H1 (cell line): ENCODE data around the gene CIB2. TPM values are rescaled to one million over a fixed set of nuclear protein-coding genes. Genes with fewer than 3 reads are reported as not detected.

ENCODE experiments used
- CTCF ChIA-PET: fragments of 300-600 bp; sonication (Branson Sonifier 250); formaldehyde crosslinking; loops from one replicate; lab custom pipeline; 2021; ENCODE audit not compliant: partially characterized antibody; lab: Charles Lee
- POLR2A ChIA-PET: fragments of 300-600 bp; sonication (Branson Sonifier 250); formaldehyde crosslinking; loops from one replicate; lab custom pipeline; 2021; ENCODE audit warnings: inconsistent platforms; ENCODE audit not compliant: partially characterized antibody; lab: Charles Lee
- DNase-seq, 2 experiments: peaks; one replicate each; pipeline versions ENCODE4 v3.0.0 to v3.0.0-alpha.2; 2010 to 2022; ENCODE audit warnings: low spot score in 2 of 2, low read depth in 1 of 2, mixed read lengths in 1 of 2
- FAIRE-seq: peaks from 2 replicates; lab custom pipeline; 2011; peaks lifted over from hg19 to GRCh38; lab: Jason Lieb, UNC
- H2AFZ ChIP-seq: 2 replicates; pipeline ENCODE4 v1.8.1; 2012; ENCODE audit warnings: low read length, inconsistent platforms
- H2AK5ac ChIP-seq: 2 replicates; pipeline ENCODE4 v1.6.1; 2013; ENCODE audit warnings: low read depth, low read length
- H2BK120ac ChIP-seq: replicated peaks from 2 replicates; pipeline ENCODE3; 2013; ENCODE audit warnings: low read depth, low read length, inconsistent platforms
- H2BK12ac ChIP-seq: 2 replicates; pipeline ENCODE4 v1.6.1; 2013; ENCODE audit warnings: low read depth, low read length
- H2BK15ac ChIP-seq: 2 replicates; pipeline ENCODE4 v1.6.1; 2013; ENCODE audit warnings: low read length
- H2BK20ac ChIP-seq: 2 replicates; pipeline ENCODE4 v1.6.1; 2013; ENCODE audit warnings: low read length
- H2BK5ac ChIP-seq: 2 replicates; pipeline ENCODE4 v1.6.1; 2013; ENCODE audit warnings: low read depth, low read length
- H3K14ac ChIP-seq: 2 replicates; pipeline ENCODE4 v1.6.1; 2013; ENCODE audit warnings: inconsistent platforms; ENCODE audit not compliant: insufficient read length
- H3K18ac ChIP-seq: 2 replicates; pipeline ENCODE4 v1.6.1; 2013; ENCODE audit warnings: low read length; ENCODE audit errors: extremely low read depth
- H3K23ac ChIP-seq: 2 replicates; pipeline ENCODE4 v1.6.1; 2013; ENCODE audit warnings: inconsistent platforms; ENCODE audit not compliant: insufficient read length
- H3K23me2 ChIP-seq: 2 replicates; pipeline ENCODE4 v1.6.1; 2013; ENCODE audit warnings: low read depth, low read length
- H3K27ac ChIP-seq: 2 replicates; pipeline ENCODE4 v1.6.1; 2011; ENCODE audit warnings: low read depth, low read length, inconsistent platforms
- H3K27me3 ChIP-seq, 4 experiments: replicated peaks in 1 of 4; 1 replicate in 1 of 4; 2 replicates in 3 of 4; pipeline versions ENCODE4 v1.6.1 to v1.8.1; 2011 to 2013; ENCODE audit warnings: low read length in 3 of 4, mild to moderate bottlenecking in 3 of 4, inconsistent platforms in 2 of 4, mixed read lengths in 2 of 4, moderate library complexity in 1 of 4; ENCODE audit not compliant: control insufficient read depth in 3 of 4, insufficient read depth in 3 of 4; ENCODE audit errors: extremely low read depth in 1 of 4
- H3K36me3 ChIP-seq, 4 experiments: 2 replicates each; pipeline versions ENCODE4 v1.6.1 to v1.8.1; 2011 to 2013; ENCODE audit warnings: mild to moderate bottlenecking in 4 of 4, low read length in 3 of 4, moderate library complexity in 2 of 4, control low read depth in 1 of 4, inconsistent platforms in 1 of 4; ENCODE audit not compliant: insufficient read depth in 4 of 4, control insufficient read depth in 2 of 4
- H3K4ac ChIP-seq: replicated peaks from 2 replicates; pipeline ENCODE3; 2013; ENCODE audit warnings: low read length, low read depth, mixed read lengths, inconsistent platforms; ENCODE audit not compliant: insufficient read length
- H3K4me1 ChIP-seq, 4 experiments: replicated peaks in 1 of 4; 1 replicate in 1 of 4; 2 replicates in 3 of 4; pipeline versions ENCODE4 v1.6.1 to v1.8.1; 2011 to 2013; ENCODE audit warnings: low read length in 3 of 4, inconsistent platforms in 2 of 4, mixed read lengths in 1 of 4; ENCODE audit not compliant: insufficient read depth in 4 of 4, control insufficient read depth in 3 of 4
- H3K4me2 ChIP-seq, 2 experiments: 2 replicates each; pipeline versions ENCODE4 v1.6.1 to v1.8.1; 2011 to 2013; ENCODE audit warnings: low read depth in 2 of 2, low read length in 2 of 2, control low read depth in 1 of 2, inconsistent platforms in 1 of 2, mild to moderate bottlenecking in 1 of 2; ENCODE audit not compliant: insufficient read depth in 1 of 2
- H3K4me3 ChIP-seq, 4 experiments: fragments of 200-600, 300-600 bp in 1 of 4; sonication (generic), shearing (Covaris generic), sonication (Bioruptor Twin) in 1 of 4; 2 replicates each; pipeline versions ENCODE4 v1.5.1 to v1.8.1; 2011 to 2016; ENCODE audit warnings: low read length in 4 of 4, low read depth in 3 of 4, control low read depth in 2 of 4, inconsistent platforms in 2 of 4, mild to moderate bottlenecking in 2 of 4, mixed read lengths in 1 of 4, moderate library complexity in 1 of 4; ENCODE audit not compliant: insufficient read depth in 2 of 4; ENCODE audit errors: extremely low read depth in 1 of 4
- H3K56ac ChIP-seq: replicated peaks from 2 replicates; pipeline ENCODE3; 2013; ENCODE audit warnings: low read depth, mild to moderate bottlenecking, mixed read lengths, low read length, inconsistent platforms; ENCODE audit not compliant: insufficient read length
- H3K79me1 ChIP-seq: 2 replicates; pipeline ENCODE4 v1.6.1; 2013; ENCODE audit warnings: low read depth, low read length, control low read depth
- H3K79me2 ChIP-seq, 2 experiments: 2 replicates each; pipeline versions ENCODE4 v1.6.1 to v1.8.1; 2012 to 2013; ENCODE audit warnings: low read length in 2 of 2, mild to moderate bottlenecking in 2 of 2, inconsistent platforms in 1 of 2; ENCODE audit not compliant: insufficient read depth in 2 of 2, control insufficient read depth in 1 of 2
- H3K9ac ChIP-seq, 4 experiments: replicated peaks in 1 of 4; 1 replicate in 1 of 4; 2 replicates in 3 of 4; pipeline versions ENCODE4 v1.6.1 to v1.8.1; 2011 to 2013; ENCODE audit warnings: low read depth in 3 of 4, low read length in 3 of 4, control low read depth in 2 of 4, mild to moderate bottlenecking in 2 of 4, moderate library complexity in 2 of 4, inconsistent platforms in 1 of 4; ENCODE audit errors: extremely low read depth in 1 of 4
- H3K9me3 ChIP-seq, 2 experiments: 2 replicates each; pipeline versions ENCODE4 v1.6.1 to v1.8.1; 2012 to 2013; ENCODE audit warnings: mild to moderate bottlenecking in 2 of 2, moderate library complexity in 2 of 2, control low read depth in 1 of 2, inconsistent platforms in 1 of 2, low read depth in 1 of 2, low read length in 1 of 2, mixed read lengths in 1 of 2; ENCODE audit not compliant: insufficient read depth in 2 of 2
- H4K20me1 ChIP-seq, 2 experiments: replicated peaks in 1 of 2; 2 replicates each; pipeline versions ENCODE3 to v1.8.1; 2011 to 2013; ENCODE audit warnings: inconsistent platforms in 2 of 2, low read length in 2 of 2, mild to moderate bottlenecking in 1 of 2; ENCODE audit not compliant: insufficient read depth in 2 of 2, control insufficient read depth in 1 of 2
- H4K5ac ChIP-seq: 2 replicates; pipeline ENCODE4 v1.6.1; 2013; ENCODE audit warnings: low read length, low read depth, mixed read lengths, inconsistent platforms; ENCODE audit not compliant: insufficient read length
- H4K8ac ChIP-seq: 2 replicates; pipeline ENCODE4 v1.8.0; 2013; ENCODE audit warnings: mild to moderate bottlenecking, moderate library complexity, low read length, inconsistent platforms; ENCODE audit not compliant: insufficient read depth; ENCODE audit errors: extremely low read depth
- H4K91ac ChIP-seq: replicated peaks from 2 replicates; pipeline ENCODE3; 2013; ENCODE audit warnings: low read length, mixed read lengths, inconsistent platforms; ENCODE audit not compliant: insufficient read length
- ATF3 ChIP-seq: IDR thresholded peaks from 2 replicates; pipeline ENCODE4 v1.6.1; 2011; ENCODE audit warnings: low read depth, mild to moderate bottlenecking, low read length; ENCODE audit not compliant: insufficient read depth
- CBX5 ChIP-seq: fragments of 300-800, 300-1000 bp; sonication (generic); IDR thresholded peaks from 2 replicates; pipeline ENCODE4 v1.7.1; 2016; ENCODE audit warnings: antibody characterized with exemption, low read length, low read depth
- E2F6 ChIP-seq: IDR thresholded peaks from 2 replicates; pipeline ENCODE4 v1.6.1; 2012; ENCODE audit warnings: inconsistent platforms
- EZH2 ChIP-seq: fragments of 200-600 bp; sonication (generic); IDR thresholded peaks from 2 replicates; pipeline ENCODE4 v1.7.1; 2012; ENCODE audit warnings: low read depth, mild to moderate bottlenecking, moderate library complexity, low read length, inconsistent platforms; ENCODE audit not compliant: severe bottlenecking
- JUN ChIP-seq: IDR thresholded peaks from 2 replicates; pipeline ENCODE4 v1.6.1; 2011; ENCODE audit warnings: low read depth, mild to moderate bottlenecking, improper control_type of control experiment, low read length
- KDM1A ChIP-seq: fragments of 200-600, 300-600 bp; sonication (generic); IDR thresholded peaks from 2 replicates; pipeline ENCODE4 v1.7.1; 2016; ENCODE audit warnings: mild to moderate bottlenecking, low read length, borderline replicate concordance
- RFX5 ChIP-seq: IDR thresholded peaks from 2 replicates; pipeline ENCODE4 v1.6.1; 2011; ENCODE audit warnings: low read depth, low read length, improper control_type of control experiment, borderline replicate concordance
- RXRA ChIP-seq: IDR thresholded peaks from 2 replicates; pipeline ENCODE4 v1.6.1; 2011; ENCODE audit warnings: low read depth, mild to moderate bottlenecking, low read length, moderate library complexity; ENCODE audit not compliant: insufficient read depth
- SIN3A ChIP-seq, 2 experiments: IDR thresholded peaks in 1 of 2; conservative IDR thresholded peaks in 1 of 2; 2 replicates each; pipeline ENCODE4 v1.6.1; 2011 to 2012; ENCODE audit warnings: low read length in 2 of 2, improper control_type of control experiment in 1 of 2, low read depth in 1 of 2, mild to moderate bottlenecking in 1 of 2
- SIX5 ChIP-seq: IDR thresholded peaks from 2 replicates; pipeline ENCODE4 v1.6.1; 2011; ENCODE audit warnings: mild to moderate bottlenecking, low read depth, low read length
- ZNF274 ChIP-seq: IDR thresholded peaks from 2 replicates; pipeline ENCODE4 v1.7.0; 2012; ENCODE audit warnings: low read length, borderline replicate concordance; ENCODE audit errors: extremely low read depth
- WGBS, 2 experiments: shearing (Covaris generic) in 1 of 2; methylation state at CpG; one replicate each; pipeline versions ENCODE4 v1.1.6 to v1.1.7; 2013 to 2015; ENCODE audit warnings: low lambda C conversion rate in 2 of 2, mixed read lengths in 2 of 2, inconsistent platforms in 1 of 2, low coverage in 1 of 2, missing lambda C conversion rate in 1 of 2; ENCODE audit not compliant: insufficient replicate concordance in 2 of 2, insufficient coverage in 1 of 2, insufficient read length in 1 of 2; ENCODE audit errors: extremely low coverage in 1 of 2, missing lambda C conversion rate in 1 of 2; 5-methylcytosine and 5-hydroxymethylcytosine counted together
- polyA plus RNA-seq, 7 experiments: library from polyadenylated mRNA; depleted of rRNA in 3 of 7; stranded (reverse) in 5 of 7; unstranded in 2 of 7; fragments of >200 nt in 5 of 7; fragments of 200-250 nt in 2 of 7; gene quantifications; 1 replicate in 5 of 7; 2 replicates in 1 of 7; 4 replicates in 1 of 7; pipeline versions ENCODE4 v1.2.1 to v1.2.3, GENCODE V29; 2011 to 2013; ENCODE audit warnings: missing spikeins in 2 of 7, mixed read lengths in 2 of 7
- total RNA-seq: library from RNA; stranded (reverse); fragmentation: NEBNext Ultra II Directional; extraction: Animal tissue kit (Norgen Biotek cat#: 25700); gene quantifications from 2 replicates; pipeline ENCODE4 v1.2.1, GENCODE V29; 2021

The CIB2 gene
- total and polyA plus RNA-seq, 2 of the 8 experiments (the other 6 are each of a cell fraction or from before 2014, with no cell fraction given): 41.5 to 45.8 TPM

- Histone ChIP-seq H2BK20ac (no peak overlapping the region), H3K79me1 (no peaks in the 10 kb centered on the region), H3K79me2 (no peaks in the 10 kb centered on the region), H3K9ac (no peak overlapping the region), H3K4me2 (no peak overlapping the region), H2BK5ac (no peak overlapping the region), H3K4me1 (no peaks in the 10 kb centered on the region), H3K23ac (no peak overlapping the region), H2AFZ (no peak overlapping the region), H3K4ac (no peak overlapping the region), H3K4me3 (no peak overlapping the region), H4K8ac (no peak overlapping the region), H2BK15ac (no peak overlapping the region), H3K27ac (no peak overlapping the region), H2AK5ac (no peak overlapping the region), H4K20me1 (no peaks in the 10 kb centered on the region), H3K14ac (no peak overlapping the region), H4K5ac (no peak overlapping the region), H3K18ac (no peak overlapping the region), H3K27me3 (no peaks in the 10 kb centered on the region; a peak in 1 of 7 replicates), H3K9me3 (no peaks in the 10 kb centered on the region), H3K36me3 (no peaks in the 10 kb centered on the region), H2BK12ac (no peak overlapping the region), H3K23me2 (peaks cover 4% of the 10 kb centered on the region; the same call in 1 of the 2 replicates), H4K91ac (no peak overlapping the region), H2BK120ac (no peak overlapping the region), H3K56ac (no peak overlapping the region)
- ChIA-PET POLR2A (no interaction called here), CTCF (interaction anchor here (0.9 to 3.3 kb wide), 12 partner anchors 9 to 118 kb away, joined by 3 to 19 read pairs (median 4); no protein-coding TSS in a partner anchor)
- no peak for DNase-seq
- WGBS, 2 experiments: 82% methylated on average over 5 of the region's 5 CpGs; no CpG with 5 or more reads in 1 of the 2 experiments
- no peak for FAIRE-seq
- TF ChIP-seq RFX5 (no peak), SIN3A (conservative IDR thresholded peaks at IDR 0.05 in 1 of 2, IDR thresholded peaks at IDR 0.05 in 1 of 2; ENCODE audit: low read depth in 1 of 2, low read length in 2 of 2) (no peak), SIX5 (no peak), E2F6 (no peak), ATF3 (no peak), JUN (no peak), KDM1A (no peak), EZH2 (no peak), CBX5 (no peak), ZNF274 (no peak), RXRA (no peak)
Measured at GRCh38 chr15:78082106-78082742, 49.0 kb downstream of the CIB2 start.
